ENCODE data around the gene PCCA.

PCCA gene

GRCh38 chr13:100130930-100131511 is 42.1 kb downstream of the PCCA start:
- H2AFZ ChIP-seq (ENCODE audit: low read depth, low read length) = no peak overlapping the region
- TF ChIP-seq CTCF (IDR thresholded peaks at IDR 0.05; ENCODE audit: borderline replicate concordance, extremely low read depth, low read length, poor library complexity, severe bottlenecking) = no peak
- no peak for TF ChIP-seq EZH2 (IDR thresholded peaks at IDR 0.05; ENCODE audit: borderline replicate concordance, low read depth, low read length, severe bottlenecking)
- ATAC-seq (ENCODE audit: insufficient read depth, low read depth) = no peak

GRCh38 chr13:100131863-100132574 is 43.1 kb downstream of the PCCA start:
- Histone ChIP-seq H3K4me3 (ENCODE audit: low read depth in 1 of 2, low read length in 2 of 2) (no peak overlapping the region), H3K9me3 (ENCODE audit: insufficient read depth, low read length, severe bottlenecking) (no peaks in the 10 kb centered on the region), H3K79me2 (ENCODE audit: insufficient read depth, low read length) (no peaks in the 10 kb centered on the region), H3K36me3 (ENCODE audit: insufficient read depth, low read length) (no peaks in the 10 kb centered on the region), H3K27me3 (ENCODE audit: insufficient read depth, low read length, poor library complexity) (no peaks in the 10 kb centered on the region), H3K27ac (ENCODE audit: low read length) (no peak overlapping the region), H3K4me2 (ENCODE audit: insufficient read depth, low read length) (no peak overlapping the region), H3K9ac (ENCODE audit: low read depth, low read length) (no peak overlapping the region), H2AFZ (ENCODE audit: low read depth, low read length) (no peak overlapping the region), H4K20me1 (ENCODE audit: insufficient read depth, low read length) (no peaks in the 10 kb centered on the region), H3K4me1 (ENCODE audit: insufficient read depth, low read length) (peaks cover 6% of the 10 kb centered on the region)
- DNase-seq (no peak), ATAC-seq (ENCODE audit: insufficient read depth, low read depth) (peak; percentile 69)
- TF ChIP-seq EZH2 (IDR thresholded peaks at IDR 0.05; ENCODE audit: borderline replicate concordance, low read depth, low read length, severe bottlenecking) (no peak), CTCF (IDR thresholded peaks at IDR 0.05; ENCODE audit: borderline replicate concordance, extremely low read depth, low read length, poor library complexity, severe bottlenecking) (no peak)

More at GRCh38 chr13:100130930-100131511, 42.1 kb downstream of the PCCA start:
- Histone ChIP-seq H3K79me2 (ENCODE audit: insufficient read depth, low read length) (no peaks in the 10 kb centered on the region), H3K27me3 (ENCODE audit: insufficient read depth, low read length, poor library complexity) (no peaks in the 10 kb centered on the region), H3K9ac (ENCODE audit: low read depth, low read length) (no peak overlapping the region), H4K20me1 (ENCODE audit: insufficient read depth, low read length) (no peaks in the 10 kb centered on the region), H3K27ac (ENCODE audit: low read length) (no peak overlapping the region), H3K36me3 (ENCODE audit: insufficient read depth, low read length) (no peaks in the 10 kb centered on the region), H3K9me3 (ENCODE audit: insufficient read depth, low read length, severe bottlenecking) (no peaks in the 10 kb centered on the region), H3K4me2 (ENCODE audit: insufficient read depth, low read length) (no peak overlapping the region), H3K4me3 (ENCODE audit: low read depth in 1 of 2, low read length in 2 of 2) (no peak overlapping the region), H3K4me1 (ENCODE audit: insufficient read depth, low read length) (peaks cover 6% of the 10 kb centered on the region)
- DNase-seq = no peak

- Histone ChIP-seq H3K27ac (ENCODE audit: low read length) (no peak overlapping the region), H2AFZ (ENCODE audit: low read depth, low read length) (no peak overlapping the region), H3K4me1 (ENCODE audit: insufficient read depth, low read length) (peaks cover 11% of the 10 kb centered on the region), H3K9me3 (ENCODE audit: insufficient read depth, low read length, severe bottlenecking) (no peaks in the 10 kb centered on the region), H3K9ac (ENCODE audit: low read depth, low read length) (no peak overlapping the region), H4K20me1 (ENCODE audit: insufficient read depth, low read length) (no peaks in the 10 kb centered on the region), H3K79me2 (ENCODE audit: insufficient read depth, low read length) (no peaks in the 10 kb centered on the region), H3K27me3 (ENCODE audit: insufficient read depth, low read length, poor library complexity) (no peaks in the 10 kb centered on the region), H3K36me3 (ENCODE audit: insufficient read depth, low read length) (no peaks in the 10 kb centered on the region; the same call in 1 of the 2 replicates), H3K4me2 (ENCODE audit: insufficient read depth, low read length) (no peak overlapping the region), H3K4me3 (ENCODE audit: low read depth in 1 of 2, low read length in 2 of 2) (no peak overlapping the region)
- no peak for TF ChIP-seq CTCF (IDR thresholded peaks at IDR 0.05; ENCODE audit: borderline replicate concordance, extremely low read depth, low read length, poor library complexity, severe bottlenecking)
- peak; percentile 60; the same call in 2 of the 3 replicates for ATAC-seq (ENCODE audit: insufficient read depth, low read depth)
- no peak for DNase-seq
These were observed 50.1 kb downstream of the PCCA start for GRCh38 chr13:100138859-100139491.

Data from DND-41 (cell line).